HEK293 (cell line): ENCODE data around the gene TLE1.

Experiments used
- CTCF ChIA-PET: fragments of 350-600 bp; formaldehyde crosslinking; extraction: SDS; loops from one replicate; lab custom pipeline; 2021; ENCODE audit warnings: antibody characterized with exemption; lab: Yijun Ruan, JAX
- POLR2A ChIA-PET: fragments of 300-600 bp; formaldehyde crosslinking; extraction: SDS; loops from one replicate; lab custom pipeline; 2020; ENCODE audit warnings: antibody characterized with exemption, inconsistent platforms; lab: Yijun Ruan, JAX
- H3K27ac ChIP-seq: fragments of 200-500 bp; sonication (Bioruptor generic); 2 replicates; pipeline ENCODE4 v1.5.1; 2014; ENCODE audit warnings: low read depth, low read length, control low read depth, inconsistent platforms; ENCODE audit errors: extremely low read depth
- H3K36me3 ChIP-seq, 2 experiments: fragments of 200-500 bp in 1 of 2; sonication (Bioruptor generic) in 1 of 2; 1 replicate in 1 of 2; 2 replicates in 1 of 2; pipeline ENCODE4 v1.5.1; 2014 to 2017; ENCODE audit warnings: inconsistent platforms in 2 of 2, low read length in 2 of 2; ENCODE audit not compliant: control insufficient read depth in 2 of 2, insufficient read depth in 1 of 2
- H3K4me1 ChIP-seq: fragments of 200-500 bp; sonication (Bioruptor generic); 2 replicates; pipeline ENCODE4 v1.5.1; 2014; ENCODE audit warnings: mild to moderate bottlenecking, low read length, inconsistent platforms; ENCODE audit not compliant: control insufficient read depth, insufficient read depth
- H3K4me3 ChIP-seq: 2 replicates; pipeline ENCODE4 v1.5.1; 2011; ENCODE audit warnings: low read depth, mild to moderate bottlenecking, control low read depth, low read length, moderate library complexity
- H3K9me3 ChIP-seq: fragments of 200-500 bp; sonication (Bioruptor generic); 2 replicates; pipeline ENCODE4 v1.5.1; 2014; ENCODE audit warnings: low read depth, low read length, inconsistent platforms; ENCODE audit not compliant: control insufficient read depth, insufficient read depth
- INSM2 ChIP-seq: fragments of 450-650 bp; formaldehyde crosslinking; IDR thresholded peaks from 2 replicates; pipeline ENCODE4 v1.5.1; 2016; ENCODE audit warnings: missing biosample characterization, missing genetic modification characterization
- KLF16 ChIP-seq: fragments of 450-650 bp; formaldehyde crosslinking; IDR thresholded peaks from 2 replicates; pipeline ENCODE4 v1.5.1; 2017; ENCODE audit warnings: missing biosample characterization, missing genetic modification characterization
- KLF7 ChIP-seq: fragments of 450-650 bp; formaldehyde crosslinking; IDR thresholded peaks from 2 replicates; pipeline ENCODE4 v1.5.1; 2016; ENCODE audit warnings: missing biosample characterization, missing genetic modification characterization, borderline replicate concordance
- REST ChIP-seq: fragments of 450-650 bp; formaldehyde crosslinking; IDR thresholded peaks from 2 replicates; pipeline ENCODE4 v1.5.1; 2016; ENCODE audit warnings: missing biosample characterization, missing genetic modification characterization
- SCRT1 ChIP-seq: fragments of 450-650 bp; formaldehyde crosslinking; IDR thresholded peaks from 2 replicates; pipeline ENCODE4 v1.5.1; 2016; ENCODE audit warnings: missing biosample characterization, missing genetic modification characterization, borderline replicate concordance
- SCRT2 ChIP-seq: fragments of 450-650 bp; formaldehyde crosslinking; IDR thresholded peaks from 2 replicates; pipeline ENCODE4 v1.5.1; 2016; ENCODE audit warnings: missing biosample characterization, missing genetic modification characterization
- ZBTB11 ChIP-seq: fragments of 450-650 bp; formaldehyde crosslinking; conservative IDR thresholded peaks from 2 replicates; pipeline ENCODE4 v1.5.1; 2016; ENCODE audit warnings: low read depth, missing biosample characterization, missing genetic modification characterization
- ZBTB6 ChIP-seq: fragments of 450-650 bp; formaldehyde crosslinking; IDR thresholded peaks from 2 replicates; pipeline ENCODE4 v1.5.1; 2017; ENCODE audit warnings: missing biosample characterization, missing genetic modification characterization
- ZNF155 ChIP-seq: fragments of 450-650 bp; formaldehyde crosslinking; IDR thresholded peaks from 2 replicates; pipeline ENCODE4 v1.5.1; 2016; ENCODE audit warnings: missing biosample characterization, missing genetic modification characterization
- ZNF184 ChIP-seq: fragments of 450-650 bp; IDR thresholded peaks from 2 replicates; pipeline ENCODE4 v1.5.1; 2018; ENCODE audit warnings: missing biosample characterization, mild to moderate bottlenecking, missing genetic modification characterization
- ZNF239 ChIP-seq: fragments of 450-650 bp; formaldehyde crosslinking; IDR thresholded peaks from 2 replicates; pipeline ENCODE4 v1.5.1; 2016; ENCODE audit warnings: missing biosample characterization, missing genetic modification characterization
- ZNF280C ChIP-seq: fragments of 450-650 bp; formaldehyde crosslinking; IDR thresholded peaks from 2 replicates; pipeline ENCODE4 v1.5.1; 2016; ENCODE audit warnings: missing biosample characterization, missing genetic modification characterization
- ZNF302 ChIP-seq: fragments of 450-650 bp; formaldehyde crosslinking; IDR thresholded peaks from 2 replicates; pipeline ENCODE4 v1.5.1; 2016; ENCODE audit warnings: missing biosample characterization, missing genetic modification characterization, low read depth
- ZNF473 ChIP-seq: fragments of 450-650 bp; formaldehyde crosslinking; IDR thresholded peaks from 2 replicates; pipeline ENCODE4 v1.5.1; 2017; ENCODE audit warnings: missing biosample characterization, missing genetic modification characterization
- ZNF501 ChIP-seq: fragments of 450-650 bp; formaldehyde crosslinking; IDR thresholded peaks from 2 replicates; pipeline ENCODE4 v1.5.1; 2016; ENCODE audit warnings: missing biosample characterization, missing genetic modification characterization
- ZNF629 ChIP-seq: fragments of 450-650 bp; formaldehyde crosslinking; IDR thresholded peaks from 2 replicates; pipeline ENCODE4 v1.5.1; 2017; ENCODE audit warnings: missing biosample characterization, missing genetic modification characterization

The TLE1 gene

GRCh38 chr9:81652058-81652687 lies 37.2 kb downstream of the TLE1 start:
- TF ChIP-seq INSM2 (tag by site-specific recombination) (no peak), SCRT1 (peak; percentile 98), SCRT2 (tag by site-specific recombination) (peak; percentile 95)
- no peak overlapping the region for H3K27ac ChIP-seq
- no peak overlapping the region for H3K4me3 ChIP-seq
- POLR2A ChIA-PET = no interaction called here
- no peaks in the 10 kb centered on the region for H3K9me3 ChIP-seq
- CTCF ChIA-PET = no interaction called here
- H3K36me3 ChIP-seq = peaks cover 11 to 58% of the 10 kb centered on the region in 2 experiments; a peak in 2 of 3 replicates
- no peaks in the 10 kb centered on the region; the same call in 1 of the 2 replicates for H3K4me1 ChIP-seq

- no peak overlapping the region for H3K27ac ChIP-seq
- H3K4me1 ChIP-seq = no peaks in the 10 kb centered on the region
- ChIA-PET POLR2A (no interaction called here), CTCF (interaction anchor here (0.6 kb wide), 1 partner anchor 21 kb away, joined by 3 read pairs; no protein-coding TSS in a partner anchor)
- no peak overlapping the region for H3K4me3 ChIP-seq
- no peaks in the 10 kb centered on the region for H3K9me3 ChIP-seq
- peaks cover 11 to 59% of the 10 kb centered on the region in 2 experiments; a peak in 2 of 3 replicates for H3K36me3 ChIP-seq
- TF ChIP-seq ZNF501 (tag by site-specific recombination) (no peak), ZNF184 (no peak), ZNF155 (no peak), ZNF239 (tag by site-specific recombination) (no peak), ZBTB6 (no peak), KLF16 (tag by site-specific recombination) (no peak), ZBTB11 (tag by site-specific recombination) (no peak), ZNF629 (tag by site-specific recombination) (no peak), REST (tag by site-specific recombination) (no peak), ZNF302 (tag by site-specific recombination) (no peak), ZNF280C (tag by site-specific recombination) (no peak), ZNF473 (no peak), KLF7 (tag by site-specific recombination) (no peak)
Observed at GRCh38 chr9:81650586-81651515, 38.5 kb downstream of the TLE1 start.
